ENCODE data around the gene GLYR1. TPM values are rescaled to one million over a fixed set of nuclear protein-coding genes. Genes with fewer than 3 reads are reported as not detected.

GLYR1 gene
- total RNA-seq, 2 donors from 2014 or later, result 19.7 to 27.7 TPM

DNA sequence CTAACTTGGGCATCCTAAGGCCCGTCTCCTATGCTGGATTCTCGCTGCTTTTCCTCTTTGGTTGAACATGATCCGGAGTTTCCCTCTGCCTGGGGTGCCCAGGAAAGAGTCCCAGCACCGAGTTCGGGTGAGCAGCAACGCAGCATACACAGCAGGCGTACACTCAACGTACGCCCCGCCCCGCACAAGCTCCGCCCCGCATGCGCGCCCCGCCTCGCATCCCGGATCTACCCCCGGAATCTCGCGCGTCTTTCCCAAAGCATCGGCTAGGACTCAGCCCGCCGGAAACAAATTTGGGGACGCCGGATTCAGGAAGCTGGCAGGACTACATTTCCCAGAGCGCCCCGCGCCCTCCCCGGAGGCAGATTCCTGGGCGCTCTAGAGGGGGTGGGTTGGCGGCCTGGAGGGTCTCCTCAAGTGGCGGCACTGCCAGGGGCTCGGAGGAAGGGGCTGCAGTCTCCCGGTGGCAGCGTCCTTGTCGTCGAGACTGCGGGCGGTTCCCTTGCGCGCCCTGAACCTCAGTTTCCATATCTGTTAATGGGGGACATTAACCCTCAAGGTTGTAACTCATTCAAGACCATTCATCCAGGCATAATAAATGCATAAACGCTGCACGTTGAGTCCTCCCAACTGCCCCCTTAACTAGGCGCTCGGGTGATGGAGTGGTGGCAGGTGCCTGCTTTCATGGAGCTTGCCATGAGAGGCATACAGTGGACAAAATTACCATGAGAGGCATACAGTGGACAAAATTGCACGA lies 78.4 kb downstream of the GLYR1 start:
- no peaks in the 10 kb centered on the region for H3K9me3 ChIP-seq
- H3K4me3 ChIP-seq, result peak overlapping the region; percentile 10 to 35
- H3K36me3 ChIP-seq (replicated peaks in 1 of 2; ENCODE audit: insufficient read depth in 1 of 2, low read depth in 2 of 2), result peaks cover 0 to 2% of the 10 kb centered on the region in 2 donors
- peaks cover 27% of the 10 kb centered on the region for H3K4me1 ChIP-seq
- intact Hi-C loops (cut with DNase I), result no loop called here
- peak overlapping the region; percentile 72 to 87 (median 79) for H3K27ac ChIP-seq
- WGBS, 2 donors, result 3 to 6% methylated on average over 24 to 48 of the region's 48 CpGs
- DNase-seq (peak; percentile 97 to 98 (median 98)), ATAC-seq (peak; percentile 91)
- no peaks in the 10 kb centered on the region for H3K27me3 ChIP-seq
- TF ChIP-seq, protein P1, sequence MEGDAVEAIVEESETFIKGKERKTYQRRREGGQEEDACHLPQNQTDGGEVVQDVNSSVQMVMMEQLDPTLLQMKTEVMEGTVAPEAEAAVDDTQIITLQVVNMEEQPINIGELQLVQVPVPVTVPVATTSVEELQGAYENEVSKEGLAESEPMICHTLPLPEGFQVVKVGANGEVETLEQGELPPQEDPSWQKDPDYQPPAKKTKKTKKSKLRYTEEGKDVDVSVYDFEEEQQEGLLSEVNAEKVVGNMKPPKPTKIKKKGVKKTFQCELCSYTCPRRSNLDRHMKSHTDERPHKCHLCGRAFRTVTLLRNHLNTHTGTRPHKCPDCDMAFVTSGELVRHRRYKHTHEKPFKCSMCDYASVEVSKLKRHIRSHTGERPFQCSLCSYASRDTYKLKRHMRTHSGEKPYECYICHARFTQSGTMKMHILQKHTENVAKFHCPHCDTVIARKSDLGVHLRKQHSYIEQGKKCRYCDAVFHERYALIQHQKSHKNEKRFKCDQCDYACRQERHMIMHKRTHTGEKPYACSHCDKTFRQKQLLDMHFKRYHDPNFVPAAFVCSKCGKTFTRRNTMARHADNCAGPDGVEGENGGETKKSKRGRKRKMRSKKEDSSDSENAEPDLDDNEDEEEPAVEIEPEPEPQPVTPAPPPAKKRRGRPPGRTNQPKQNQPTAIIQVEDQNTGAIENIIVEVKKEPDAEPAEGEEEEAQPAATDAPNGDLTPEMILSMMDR (IDR thresholded peaks at IDR 0.05), result no peak
- peak; percentile 17 to 81 (median 80) for TF ChIP-seq POLR2A (IDR thresholded peaks at IDR 0.05)

DNA sequence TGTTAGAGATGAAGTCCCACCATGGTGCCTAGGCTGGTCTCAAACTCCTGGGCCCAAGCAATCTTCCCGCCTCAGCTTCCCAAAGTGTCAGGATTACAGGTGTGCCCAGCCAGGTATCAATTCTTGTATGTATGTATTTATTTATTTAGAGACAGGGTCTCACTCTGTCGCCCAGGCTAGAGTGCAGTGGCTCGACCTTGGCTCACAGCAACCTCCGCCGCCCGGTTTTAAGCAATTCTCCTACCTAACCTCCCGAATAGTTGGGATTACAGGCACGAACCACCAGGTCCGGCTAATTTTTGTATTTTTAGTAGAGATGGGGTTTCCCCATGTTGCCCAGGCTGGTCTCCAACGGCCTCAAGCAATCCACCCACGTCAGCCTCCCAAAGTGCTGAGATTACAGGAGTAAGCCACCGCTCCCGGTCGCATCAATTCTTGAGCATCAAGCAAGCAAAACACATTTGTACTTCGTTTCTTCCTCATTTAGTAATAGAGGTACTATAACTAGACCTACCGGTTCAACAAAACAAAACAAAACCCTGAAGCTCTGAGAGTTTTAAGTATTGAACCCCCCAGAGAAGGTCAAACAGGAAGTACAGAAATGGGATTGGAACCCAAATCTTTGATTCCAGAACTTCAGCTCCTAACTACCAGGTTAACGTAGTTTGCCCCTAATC lies 79.1 kb downstream of the GLYR1 start:
- peaks cover 0 to 7% of the 10 kb centered on the region in 2 donors for H3K36me3 ChIP-seq (replicated peaks in 1 of 2; ENCODE audit: insufficient read depth in 1 of 2, low read depth in 2 of 2)
- peaks cover 27% of the 10 kb centered on the region for H3K4me1 ChIP-seq
- intact Hi-C loops (cut with DNase I), result no loop called here
- TF ChIP-seq, protein P1 (IDR thresholded peaks at IDR 0.05), result no peak
- H3K27me3 ChIP-seq, result no peaks in the 10 kb centered on the region
- no peak overlapping the region for H3K4me3 ChIP-seq
- peak; percentile 25 to 37 (median 31) for DNase-seq
- peak overlapping the region; percentile 72 to 87 (median 79) for H3K27ac ChIP-seq
- WGBS, 2 donors, result 31 to 45% methylated on average over 17 of the region's 17 CpGs
- no peak for ATAC-seq
- no peaks in the 10 kb centered on the region for H3K9me3 ChIP-seq

DNA sequence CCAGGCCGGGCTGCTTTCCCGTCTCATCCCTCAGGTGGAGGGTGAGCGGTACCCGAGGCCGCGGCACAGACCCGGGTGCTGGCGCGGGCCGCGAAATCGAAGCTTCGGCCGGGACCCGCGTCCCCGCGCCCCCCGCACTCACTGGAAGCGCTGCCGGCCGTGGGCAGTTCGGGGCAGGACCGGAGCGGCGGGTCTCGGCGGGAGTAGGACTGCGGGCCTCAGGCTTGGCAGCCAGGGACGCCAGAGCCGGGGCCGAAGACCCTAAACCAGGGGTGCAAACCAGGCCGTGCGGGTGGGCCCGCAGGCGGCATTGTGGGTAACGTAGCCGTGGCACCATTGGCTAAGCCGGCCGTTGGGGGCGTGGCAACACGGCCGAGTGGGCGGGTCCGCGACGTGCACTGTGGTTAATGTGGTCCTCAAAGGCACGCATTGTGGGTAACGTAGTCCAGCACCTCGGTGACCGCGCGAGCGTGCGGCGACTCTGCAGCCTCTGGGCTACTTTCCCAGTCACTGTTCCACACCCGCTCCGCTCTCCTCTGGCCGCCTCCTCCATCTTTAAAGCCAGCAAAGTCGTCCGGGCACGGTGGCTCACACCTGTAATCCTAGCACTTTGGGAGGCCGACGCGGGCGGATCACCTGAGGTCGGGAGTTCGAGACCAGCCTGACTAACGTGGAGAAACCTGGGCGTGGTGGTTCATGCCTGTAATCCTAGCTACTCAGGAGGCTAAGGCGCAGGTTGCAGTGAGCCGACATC lies 80.0 kb downstream of the GLYR1 start, which contains the start of gene ZNF500:
TSS of gene ZNF500 (minus strand) at position 288 of the 754 bp plus-strand sequence. CDS start 1,184 bp downstream, outside the sequence.
- H3K36me3 ChIP-seq (replicated peaks in 1 of 2; ENCODE audit: insufficient read depth in 1 of 2, low read depth in 2 of 2), result peaks cover 0 to 10% of the 10 kb centered on the region in 2 donors
- peaks cover 27% of the 10 kb centered on the region for H3K4me1 ChIP-seq
- peak within 1 kb of the TSS; percentile 72 to 87 (median 79) for H3K27ac ChIP-seq
- 2 to 24% methylated on average over 12 to 69 of the region's 72 CpGs for WGBS, 2 donors
- TF ChIP-seq, protein P1 (IDR thresholded peaks at IDR 0.05), result peak in 1 of 7 experiments; percentile 14
- TF ChIP-seq POLR2A (IDR thresholded peaks at IDR 0.05), result peak; percentile 25 to 70 (median 70)
- H3K9me3 ChIP-seq, result no peaks in the 10 kb centered on the region
- peak within 1 kb of the TSS; percentile 55 to 96 for H3K4me3 ChIP-seq
- intact Hi-C loops (cut with DNase I), result no loop called here
- DNase-seq (peak; percentile 98 to 99 (median 98)), ATAC-seq (peak; percentile 91)
- H3K27me3 ChIP-seq, result no peaks in the 10 kb centered on the region

DNA sequence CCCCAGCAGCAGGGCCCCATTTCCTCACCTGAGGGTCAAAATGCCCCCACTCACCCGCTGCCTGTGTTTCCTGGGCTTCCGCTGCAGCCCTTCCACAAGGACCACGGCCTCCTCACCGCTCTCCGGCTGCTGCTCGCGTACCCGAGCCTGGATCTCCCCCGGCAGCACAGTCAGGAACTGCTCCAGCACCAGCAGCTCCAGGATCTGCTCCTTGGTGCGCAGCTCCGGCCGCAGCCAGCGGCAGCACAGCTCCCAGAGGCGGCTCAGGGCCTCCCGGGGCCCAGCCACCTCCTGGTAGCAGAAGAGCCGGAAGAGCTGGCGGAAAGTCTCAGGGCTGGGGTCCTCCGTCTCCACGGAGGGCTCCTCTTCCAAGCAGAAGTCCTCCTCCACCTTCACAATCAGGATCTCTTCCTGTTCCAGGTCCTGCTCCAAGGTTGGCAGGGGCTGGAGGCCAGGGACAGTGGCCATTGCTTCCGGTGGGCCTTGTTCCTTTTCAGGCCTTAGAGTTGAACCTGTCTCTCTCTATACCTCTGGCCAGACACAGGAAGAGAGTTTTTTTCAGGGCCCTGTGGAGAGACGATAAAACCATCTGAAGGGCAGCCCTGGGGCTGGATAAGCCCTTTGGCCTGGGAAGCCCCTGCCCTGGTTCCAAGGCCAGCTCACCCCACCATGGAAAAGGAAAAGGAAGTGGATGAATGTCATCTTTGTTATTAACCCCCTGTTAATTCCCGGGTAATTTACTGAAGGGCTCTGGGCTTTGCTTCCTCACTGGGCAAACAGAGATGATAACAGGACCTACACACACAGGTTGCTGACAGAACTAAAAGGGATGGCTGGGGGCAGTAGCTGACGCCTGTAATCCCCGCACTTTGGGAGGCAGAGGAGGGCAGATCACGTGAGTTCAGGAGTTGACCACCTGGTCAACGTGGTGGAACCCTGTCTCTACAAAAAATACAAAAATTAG lies 81.3 kb downstream of the GLYR1 start:
- H3K4me1 ChIP-seq, result peaks cover 27% of the 10 kb centered on the region
- intact Hi-C loops (cut with DNase I), result no loop called here
- H3K27ac ChIP-seq, result peak overlapping the region in 2 of 4 donors; percentile 86 to 87
- H3K9me3 ChIP-seq, result no peaks in the 10 kb centered on the region
- WGBS, 2 donors, result 64 to 76% methylated on average over 9 to 24 of the region's 26 CpGs
- TF ChIP-seq, protein P1 (IDR thresholded peaks at IDR 0.05), result no peak
- TF ChIP-seq POLR2A (IDR thresholded peaks at IDR 0.05), result no peak
- H3K36me3 ChIP-seq (replicated peaks in 1 of 2; ENCODE audit: insufficient read depth in 1 of 2, low read depth in 2 of 2), result peaks cover 0 to 13% of the 10 kb centered on the region in 2 donors
- ATAC-seq, result no peak
- H3K4me3 ChIP-seq, result peak overlapping the region in 1 of 2 donors; percentile 96
- H3K27me3 ChIP-seq, result no peaks in the 10 kb centered on the region
- DNase-seq, result no peak
